Measurements from ENCODE around the gene PF4V1. TPM values are rescaled to one million over a fixed set of nuclear protein-coding genes. Genes with fewer than 3 reads are reported as not detected.

PF4V1 gene
- polyA plus RNA-seq, 2 of the 4 experiments (the other 2 are of a cell fraction), result not detected

GRCh38 chr4:73865431-73866096 is 12.5 kb downstream of the PF4V1 start (continued):
- TF ChIP-seq CHD4 (IDR thresholded peaks at IDR 0.05; ENCODE audit: borderline replicate concordance), result no peak
- TF ChIP-seq JUNB (IDR thresholded peaks at IDR 0.05), result no peak
- no peak for TF ChIP-seq MAFK (IDR thresholded peaks at IDR 0.05; ENCODE audit: partially characterized antibody)

DNA sequence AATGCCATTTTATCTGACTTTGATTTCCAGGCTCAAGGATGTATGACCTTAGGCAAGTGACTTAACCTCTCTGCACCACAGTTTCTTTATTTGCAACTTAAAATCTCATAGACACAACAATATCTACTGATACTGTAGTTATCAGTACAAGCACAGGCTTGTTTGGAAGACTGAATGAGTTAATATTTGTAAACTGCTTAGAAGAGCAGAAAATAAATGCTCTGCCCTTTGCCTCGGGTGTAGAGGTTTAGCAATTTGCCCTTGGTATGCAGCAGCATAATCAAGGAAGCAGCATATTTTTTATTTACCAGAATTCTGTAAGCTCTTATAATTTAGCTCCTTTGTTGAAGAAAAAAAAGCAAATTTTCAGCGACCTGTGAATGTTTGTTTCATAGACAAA is 13.2 kb downstream of the PF4V1 start:
- no peak for TF ChIP-seq RFX5 (IDR thresholded peaks at IDR 0.05)
- TF ChIP-seq ZNF302 (CRISPR knock-in tag; IDR thresholded peaks at IDR 0.05), result no peak
- H3K9me3 ChIP-seq, result no peaks in the 10 kb centered on the region
- H3K27ac ChIP-seq, result peak overlapping the region in 1 of 2 experiments; percentile 18; a peak in 1 of 6 replicates
- no peak for ATAC-seq
- POLR2A ChIA-PET, result no interaction called here
- H3K4me1 ChIP-seq, result peaks cover 33% of the 10 kb centered on the region; the same call in 2 of the 3 replicates
- no peak for FAIRE-seq
- H3K4me3 ChIP-seq, result no peak overlapping the region
- 15% methylated on average over 2 of the region's 2 CpGs for WGBS (ENCODE audit: missing lambda C conversion rate)
- DNase-seq (ENCODE audit: low read depth in 1 of 2, low spot score in 1 of 2), result no peak
- peak overlapping the region; percentile 42 for H3K4me2 ChIP-seq
- CTCF ChIA-PET, result interaction anchor here (1.5 to 2.6 kb wide), 2 partner anchors 53 to 232 kb away, joined by 3 to 8 read pairs; no protein-coding TSS in a partner anchor

DNA sequence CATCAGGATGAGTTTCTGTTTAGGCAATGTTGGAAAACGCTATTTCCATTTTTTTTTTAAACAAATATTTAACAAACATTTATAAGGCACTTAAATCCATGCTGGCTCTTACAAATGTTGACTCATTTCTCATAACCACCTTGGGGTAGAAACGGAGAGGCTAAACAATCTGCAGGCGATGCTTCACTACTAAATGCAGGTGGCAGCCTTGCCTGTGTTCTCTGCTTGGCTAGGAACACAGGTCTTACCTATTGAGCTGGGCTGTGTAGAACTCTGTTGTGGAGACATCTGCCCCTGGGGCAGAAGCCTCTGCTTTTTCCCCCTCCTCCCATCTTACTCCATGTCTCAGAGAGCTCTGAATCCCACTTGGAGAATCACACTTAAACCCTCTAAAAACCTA is 14.7 kb downstream of the PF4V1 start:
- ChIA-PET CTCF (interaction anchor here (0.7 to 2.6 kb wide), 7 partner anchors 13 to 138 kb away, joined by 3 to 8 read pairs (median 4); no protein-coding TSS in a partner anchor), POLR2A (interaction anchor here (1.0 to 1.9 kb wide), 3 partner anchors 11 to 171 kb away, joined by 3 to 8 read pairs (median 3); partner anchors contain the start of gene CXCL3)
- FAIRE-seq, result no peak
- no peaks in the 10 kb centered on the region for H3K9me3 ChIP-seq
- peak; percentile 32 to 68 for DNase-seq (ENCODE audit: low read depth in 1 of 2, low spot score in 1 of 2)
- H3K27ac ChIP-seq, result peak overlapping the region; percentile 96 to 97
- peak overlapping the region; percentile 91; the same call in 2 of the 3 replicates for H3K4me3 ChIP-seq
- H3K4me2 ChIP-seq, result peak overlapping the region; percentile 92
- WGBS (ENCODE audit: missing lambda C conversion rate), result 9% methylated on average over 3 of the region's 3 CpGs
- TF ChIP-seq SMC3 (IDR thresholded peaks at IDR 0.05) (peak; percentile 41), RAD21 (conservative IDR thresholded peaks at IDR 0.05 in 1 of 2, IDR thresholded peaks at IDR 0.05 in 1 of 2) (peak in 1 of 2 experiments; percentile 48; a peak in 3 of 5 replicates), CBX8 (IDR thresholded peaks at IDR 0.05) (no peak)
- TF ChIP-seq, protein P1, sequence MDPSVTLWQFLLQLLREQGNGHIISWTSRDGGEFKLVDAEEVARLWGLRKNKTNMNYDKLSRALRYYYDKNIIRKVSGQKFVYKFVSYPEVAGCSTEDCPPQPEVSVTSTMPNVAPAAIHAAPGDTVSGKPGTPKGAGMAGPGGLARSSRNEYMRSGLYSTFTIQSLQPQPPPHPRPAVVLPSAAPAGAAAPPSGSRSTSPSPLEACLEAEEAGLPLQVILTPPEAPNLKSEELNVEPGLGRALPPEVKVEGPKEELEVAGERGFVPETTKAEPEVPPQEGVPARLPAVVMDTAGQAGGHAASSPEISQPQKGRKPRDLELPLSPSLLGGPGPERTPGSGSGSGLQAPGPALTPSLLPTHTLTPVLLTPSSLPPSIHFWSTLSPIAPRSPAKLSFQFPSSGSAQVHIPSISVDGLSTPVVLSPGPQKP (IDR thresholded peaks at IDR 0.05; ENCODE audit: low read depth, low read length), result no peak
- peak; percentile 35 to 43; a peak in 4 of 6 replicates for ATAC-seq
- peaks cover 35% of the 10 kb centered on the region; the same call in 2 of the 3 replicates for H3K4me1 ChIP-seq

- WGBS (ENCODE audit: missing lambda C conversion rate), result 1% methylated on average over 16 of the region's 16 CpGs
- no peak for FAIRE-seq
- Histone ChIP-seq H3K9me3 (no peaks in the 10 kb centered on the region), H3K27ac (peak overlapping the region; percentile 96 to 97), H3K4me3 (peak overlapping the region; percentile 91), H3K4me1 (peaks cover 35% of the 10 kb centered on the region; the same call in 2 of the 3 replicates), H3K4me2 (peak overlapping the region; percentile 92)
- TF ChIP-seq RAD21 (conservative IDR thresholded peaks at IDR 0.05 in 1 of 2, IDR thresholded peaks at IDR 0.05 in 1 of 2) (0 out of 5 replicates have a peak, but pooled peaks of 1 of the 2 experiments have one; percentile 2), ZFP36 (IDR thresholded peaks at IDR 0.05; ENCODE audit: borderline replicate concordance, partially characterized antibody) (no peak)
- ChIA-PET POLR2A (interaction anchor here (1.0 to 1.9 kb wide), 8 partner anchors 12 to 241 kb away, joined by 3 to 8 read pairs (median 3); partner anchors contain the start of genes CXCL2, CXCL3, CXCL5 and CXCL8), CTCF (interaction anchor here (0.6 to 2.6 kb wide), 10 partner anchors 11 to 321 kb away, joined by 3 to 8 read pairs (median 4); no protein-coding TSS in a partner anchor)
- peak; percentile 67 to 85 for ATAC-seq
- peak; percentile 13 to 27 for DNase-seq (ENCODE audit: low read depth in 1 of 2, low spot score in 1 of 2)
These were observed 15.4 kb downstream of the PF4V1 start for GRCh38 chr4:73868206-73869129.

All from A549 (cell line).